ENCODE results near the gene IVNS1ABP. TPM values are rescaled to one million over a fixed set of nuclear protein-coding genes. Genes with fewer than 3 reads are reported as not detected.
"Not testable (repeated sequence)": the region's sequence is repeated elsewhere in the genome, so short reads cannot be mapped to it uniquely, and the experiment has no call there.

Gene IVNS1ABP
- total RNA-seq (100 to 1,000 TPM in 1 of 10 donors, 10 to 100 TPM in 9; 44.7 to 132 (median 66.7) TPM), polyA plus RNA-seq (10 to 100 TPM; 26.0 to 30.4 TPM)
- long read RNA-seq, donor 1, full-length matches to known transcripts, result 24 of 40 reads
- long read RNA-seq, donor 1, partial matches to known transcripts, result 11 of 40 reads
- long read RNA-seq, donor 1, other reads (novel, unspliced or antisense), result 5 of 40 reads
- long read RNA-seq, donor 2, full-length matches to known transcripts, result 22 of 38 reads
- long read RNA-seq, donor 2, partial matches to known transcripts, result 12 of 38 reads
- long read RNA-seq, donor 2, other reads (novel, unspliced or antisense), result 4 of 38 reads
- long read RNA-seq, donor 3, full-length matches to known transcripts, result 172 of 228 reads
- long read RNA-seq, donor 3, partial matches to known transcripts, result 47 of 228 reads
- long read RNA-seq, donor 3, other reads (novel, unspliced or antisense), result 9 of 228 reads

DNA sequence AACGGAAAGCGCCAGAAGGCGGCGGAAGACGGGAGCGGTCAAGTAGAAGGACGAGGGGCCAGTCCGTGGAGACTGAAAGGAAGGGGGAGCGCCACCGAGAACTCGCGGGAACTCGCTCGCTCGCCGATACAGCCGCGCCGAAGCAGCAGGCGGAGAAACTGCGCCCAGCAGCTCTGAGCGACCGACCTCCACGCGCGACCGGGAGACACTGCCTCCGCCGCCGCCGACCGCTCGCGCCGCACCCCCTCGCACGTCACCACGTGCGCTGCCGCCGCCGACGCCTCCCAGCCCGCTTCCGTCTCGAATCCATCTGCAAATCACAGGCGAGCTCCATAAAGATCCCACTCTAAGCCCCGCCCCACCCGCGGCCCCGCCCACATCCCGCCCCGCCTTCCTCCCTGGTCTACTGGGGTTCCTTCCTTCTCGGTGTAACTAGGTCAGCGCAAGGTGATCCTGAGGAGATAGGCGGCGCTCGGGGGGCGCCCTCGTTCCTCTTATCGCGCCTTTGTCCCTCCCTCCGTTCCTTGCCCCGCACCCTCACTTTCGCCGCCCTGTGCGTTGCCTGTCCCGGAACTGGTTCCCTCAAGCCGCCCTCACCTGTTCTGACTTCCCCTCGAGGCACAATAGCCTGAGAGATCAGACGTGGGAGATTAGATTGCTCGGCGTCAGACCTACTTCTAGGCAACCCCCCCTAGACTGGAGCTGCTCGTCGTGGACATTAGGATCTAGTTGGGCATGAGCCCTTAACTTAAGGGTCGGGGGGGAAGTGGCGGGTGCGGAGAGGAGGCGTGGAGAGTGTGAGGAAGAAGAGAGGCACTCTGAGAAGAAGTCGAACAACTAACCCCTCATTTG, at the start of gene IVNS1ABP:
Gene IVNS1ABP (minus strand): TSS at position 210 of the 852 bp plus-strand sequence. CDS start 7,750 bp downstream, outside the sequence.
- WGBS, 2 donors, result 0 to 1% methylated on average over 80 of the region's 80 CpGs
- TF ChIP-seq, protein P1, sequence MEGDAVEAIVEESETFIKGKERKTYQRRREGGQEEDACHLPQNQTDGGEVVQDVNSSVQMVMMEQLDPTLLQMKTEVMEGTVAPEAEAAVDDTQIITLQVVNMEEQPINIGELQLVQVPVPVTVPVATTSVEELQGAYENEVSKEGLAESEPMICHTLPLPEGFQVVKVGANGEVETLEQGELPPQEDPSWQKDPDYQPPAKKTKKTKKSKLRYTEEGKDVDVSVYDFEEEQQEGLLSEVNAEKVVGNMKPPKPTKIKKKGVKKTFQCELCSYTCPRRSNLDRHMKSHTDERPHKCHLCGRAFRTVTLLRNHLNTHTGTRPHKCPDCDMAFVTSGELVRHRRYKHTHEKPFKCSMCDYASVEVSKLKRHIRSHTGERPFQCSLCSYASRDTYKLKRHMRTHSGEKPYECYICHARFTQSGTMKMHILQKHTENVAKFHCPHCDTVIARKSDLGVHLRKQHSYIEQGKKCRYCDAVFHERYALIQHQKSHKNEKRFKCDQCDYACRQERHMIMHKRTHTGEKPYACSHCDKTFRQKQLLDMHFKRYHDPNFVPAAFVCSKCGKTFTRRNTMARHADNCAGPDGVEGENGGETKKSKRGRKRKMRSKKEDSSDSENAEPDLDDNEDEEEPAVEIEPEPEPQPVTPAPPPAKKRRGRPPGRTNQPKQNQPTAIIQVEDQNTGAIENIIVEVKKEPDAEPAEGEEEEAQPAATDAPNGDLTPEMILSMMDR (IDR thresholded peaks at IDR 0.05), result peak in 5 of 9 donors; percentile 10 to 43 (median 25)
- Histone ChIP-seq H3K27me3 (no peaks in the 10 kb centered on the region), H3K9me3 (no peaks in the 10 kb centered on the region), H3K4me3 (peak within 1 kb of the TSS; percentile 85 to 99 (median 92)), H3K36me3 (no peaks in the 10 kb centered on the region), H3K4me1 (peaks cover 3 to 49% (median 44%) of the 10 kb centered on the region in 9 donors), H3K27ac (peak within 1 kb of the TSS; percentile 90 to 99 (median 96))
- ATAC-seq (peak; percentile 88 to 95 (median 91)), DNase-seq (peak; percentile 95)
- intact Hi-C loops (cut with DNase I), result loop anchor here (2.0 to 10.0 kb wide), 11 partner anchors 110 to 358 kb away; partner anchors contain the start of genes SWT1 (in 2 of the 10) and TRMT1L (in 2 of the 10)

DNA sequence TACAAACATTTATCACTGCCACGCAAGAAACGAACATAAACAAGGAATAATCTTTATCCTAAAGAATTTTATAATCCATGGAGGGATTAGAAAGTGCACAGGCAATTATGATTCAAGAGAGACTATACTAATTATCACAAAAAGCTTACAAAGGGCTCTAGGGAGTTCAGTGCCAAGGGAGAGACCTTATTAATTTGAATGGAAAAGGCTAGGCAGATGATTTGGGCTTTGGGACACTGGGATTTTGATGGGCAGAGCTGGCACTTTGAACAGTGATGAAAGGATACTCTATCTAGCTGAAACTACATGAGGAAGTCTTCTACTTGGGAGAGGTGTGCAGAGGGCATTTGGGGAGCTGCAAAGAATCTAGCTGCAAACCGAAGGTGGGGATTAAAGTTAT, 48.9 kb upstream of the IVNS1ABP start:
- Histone ChIP-seq H3K9me3 (peaks cover 0 to 21% (median 0%) of the 10 kb centered on the region in 11 donors), H3K27ac (no peak overlapping the region), H3K4me3 (no peak overlapping the region), H3K36me3 (no peaks in the 10 kb centered on the region), H3K27me3 (no peaks in the 10 kb centered on the region), H3K4me1 (no peaks in the 10 kb centered on the region)
- intact Hi-C loops (cut with DNase I), result no loop called here
- WGBS, 2 donors, result 83 to 84% methylated on average over 3 of the region's 3 CpGs
- ATAC-seq (no peak), DNase-seq (no peak)
- TF ChIP-seq, protein P1 (IDR thresholded peaks at IDR 0.05), result no peak

- DNase-seq; intact Hi-C loops (cut with DNase I); H3K4me3 ChIP-seq; H3K27ac ChIP-seq; ATAC-seq; H3K4me1 ChIP-seq; H3K27me3 ChIP-seq; H3K36me3 ChIP-seq: not testable (repeated sequence)
- H3K9me3 ChIP-seq, result peaks cover 0 to 24% (median 0%) of the 10 kb centered on the region in 11 donors
- WGBS, 2 donors, result 82 to 92% methylated on average over 3 of the region's 3 CpGs
Measured at GRCh38 chr1:185364528-185364927, 47.5 kb upstream of the IVNS1ABP start.

DNA sequence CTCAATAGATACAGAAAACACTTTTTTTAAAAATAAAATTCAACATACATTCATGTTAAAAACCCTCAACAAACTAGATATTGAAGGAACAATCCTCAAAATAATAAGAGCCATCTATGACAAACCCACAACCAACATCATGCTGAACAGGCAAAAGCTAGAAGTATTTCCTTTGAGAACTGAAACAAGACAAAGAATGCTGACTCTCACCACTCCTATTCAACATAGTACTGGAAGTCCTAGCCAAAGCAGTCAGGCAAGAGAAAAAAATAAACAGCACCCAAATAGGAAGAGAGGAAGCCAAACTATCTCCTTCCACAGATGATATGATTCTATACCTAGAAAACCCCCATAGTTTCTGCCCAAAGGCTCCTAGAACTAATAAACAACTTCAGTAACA, 46.2 kb upstream of the IVNS1ABP start:
- H3K4me3 ChIP-seq, result no peak overlapping the region
- peaks cover 0 to 24% (median 0%) of the 10 kb centered on the region in 11 donors for H3K9me3 ChIP-seq
- intact Hi-C loops (cut with DNase I), result no loop called here
- H3K27ac ChIP-seq, result no peak overlapping the region
- DNase-seq (no peak), ATAC-seq (no peak)
- TF ChIP-seq, protein P1 (IDR thresholded peaks at IDR 0.05), result no peak
- no peaks in the 10 kb centered on the region for H3K27me3 ChIP-seq
- no peaks in the 10 kb centered on the region for H3K4me1 ChIP-seq
- H3K36me3 ChIP-seq, result no peaks in the 10 kb centered on the region

Data from heart right ventricle (tissue), 16 donors.